DMS153 treated with DMSO at 0.1 percent for 48 hours (cell line): ENCODE results near the gene PAOX.
"Not testable (repeated sequence)": the region's sequence is repeated elsewhere in the genome, so short reads cannot be mapped to it uniquely, and the experiment has no call there.

Source experiments
- DNase-seq: peaks from one replicate; lab custom pipeline; 2025; ENCODE audit not compliant: unreplicated experiment; lab: John Stamatoyannopoulos, UW

The PAOX gene

DNA sequence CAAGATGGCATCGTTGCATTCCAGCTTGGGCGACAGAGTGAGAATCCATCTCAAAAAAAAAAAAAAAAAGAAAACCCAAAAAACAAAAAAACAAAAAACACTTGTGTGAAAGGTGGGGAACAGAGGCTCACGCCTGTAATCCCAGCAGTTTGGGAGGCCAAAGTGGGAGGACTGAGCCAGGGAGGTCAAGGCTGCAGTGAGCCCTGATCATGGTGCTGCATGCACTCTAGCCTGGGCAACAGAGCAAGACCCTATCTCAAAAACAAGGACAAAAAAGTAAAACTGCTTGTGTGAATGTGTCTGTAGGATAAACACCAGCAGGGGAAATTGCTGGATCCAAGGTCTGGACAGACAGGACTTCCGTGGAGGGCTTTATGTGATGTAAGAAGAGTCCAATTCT is 4.5 kb downstream of the PAOX start:
- DNase-seq = no peak

DNA sequence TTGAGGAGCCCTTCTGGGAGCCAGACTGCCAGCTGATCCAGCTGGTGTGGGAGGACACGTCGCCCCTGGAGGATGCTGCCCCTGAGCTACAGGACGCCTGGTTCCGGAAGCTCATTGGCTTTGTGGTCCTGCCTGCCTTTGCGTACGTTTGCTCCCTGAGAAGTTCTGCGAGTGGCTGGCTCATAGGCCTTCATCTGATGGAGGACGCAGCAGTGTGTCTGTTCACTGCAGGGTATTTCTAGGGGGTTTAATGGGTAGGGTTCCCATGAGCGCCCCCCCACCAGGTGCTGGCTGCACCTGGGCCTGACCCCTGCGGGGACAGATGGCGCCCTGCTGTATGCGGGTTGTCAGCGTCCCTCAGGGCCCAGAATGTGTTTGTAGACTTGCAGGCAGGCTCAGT is 5.0 kb downstream of the PAOX start:
- DNase-seq = no peak

DNA sequence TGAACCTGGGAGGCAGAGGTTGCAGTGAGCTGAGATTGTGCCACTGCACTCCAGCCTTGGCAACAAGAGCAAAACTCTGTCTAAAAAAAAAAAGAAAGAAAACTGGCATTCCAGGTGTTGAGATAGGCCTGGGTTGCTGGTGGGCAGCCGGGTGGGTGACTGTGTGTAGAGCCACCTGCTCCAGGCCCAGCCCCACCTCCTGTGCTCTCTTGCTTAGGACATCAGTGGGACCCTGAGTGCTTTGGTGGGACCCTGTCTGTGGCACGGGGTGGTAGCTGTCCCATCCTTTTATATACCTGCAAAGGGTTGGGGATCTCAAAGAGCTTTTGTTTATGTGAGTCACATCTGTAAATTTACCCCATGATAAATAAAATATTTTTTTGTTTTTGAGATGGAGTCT is 6.2 kb downstream of the PAOX start:
- no peak for DNase-seq

DNA sequence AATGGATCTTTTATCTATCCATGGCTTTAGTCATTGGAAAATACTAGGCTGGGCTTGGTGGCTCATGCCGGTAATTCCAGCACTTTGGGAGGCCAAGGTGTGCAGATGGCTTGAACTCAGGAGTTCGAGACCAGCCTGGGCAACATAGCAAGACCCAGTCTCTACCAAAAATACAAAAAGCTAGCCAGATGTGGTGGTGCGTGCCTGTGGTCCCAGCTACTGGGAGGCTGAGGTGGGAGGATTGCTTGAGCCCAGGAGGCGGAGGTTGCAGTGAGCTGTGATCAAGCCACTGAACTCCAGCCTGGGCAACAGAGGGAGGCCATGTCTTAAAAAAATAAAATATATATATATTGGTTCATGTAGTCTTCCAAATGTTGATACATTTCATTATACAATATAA is 7.9 kb downstream of the PAOX start:
- DNase-seq = not testable (repeated sequence)

DNA sequence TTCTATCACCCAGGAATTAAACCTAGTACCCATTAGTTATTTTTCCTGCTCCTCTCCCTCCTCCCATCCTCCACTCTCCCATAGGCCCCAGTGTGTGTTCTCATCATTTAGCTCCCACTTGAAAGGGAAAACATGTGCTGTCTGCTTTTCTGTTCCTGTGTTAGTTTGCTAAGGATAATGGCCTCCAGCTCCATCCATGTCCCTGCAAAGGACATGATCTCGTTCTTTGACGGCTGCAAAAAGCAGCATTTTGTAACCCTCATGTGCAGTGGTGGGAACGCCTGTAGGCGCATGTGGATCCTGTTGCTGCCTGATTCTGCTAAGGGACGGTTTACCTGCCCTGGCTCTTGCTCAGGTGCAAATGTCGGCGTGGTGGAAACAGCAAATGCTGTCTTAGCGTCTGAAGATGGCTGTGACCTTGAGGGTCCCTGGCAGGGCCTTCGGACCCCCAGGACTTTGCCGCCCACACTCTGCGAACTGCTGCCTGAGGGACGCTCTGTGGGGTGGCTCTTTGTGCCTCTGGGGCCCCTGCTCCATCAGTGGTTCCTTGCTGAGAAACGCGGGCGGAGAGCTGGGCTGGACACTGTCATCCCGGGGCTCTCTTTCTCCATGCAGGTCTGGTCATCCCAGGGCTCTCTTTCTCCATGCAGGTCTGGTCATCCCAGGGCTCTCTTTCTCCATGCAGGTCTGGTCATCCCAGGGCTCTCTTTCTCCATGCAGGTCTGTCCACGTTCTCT is 9.3 kb downstream of the PAOX start:
- DNase-seq = no peak

DNA sequence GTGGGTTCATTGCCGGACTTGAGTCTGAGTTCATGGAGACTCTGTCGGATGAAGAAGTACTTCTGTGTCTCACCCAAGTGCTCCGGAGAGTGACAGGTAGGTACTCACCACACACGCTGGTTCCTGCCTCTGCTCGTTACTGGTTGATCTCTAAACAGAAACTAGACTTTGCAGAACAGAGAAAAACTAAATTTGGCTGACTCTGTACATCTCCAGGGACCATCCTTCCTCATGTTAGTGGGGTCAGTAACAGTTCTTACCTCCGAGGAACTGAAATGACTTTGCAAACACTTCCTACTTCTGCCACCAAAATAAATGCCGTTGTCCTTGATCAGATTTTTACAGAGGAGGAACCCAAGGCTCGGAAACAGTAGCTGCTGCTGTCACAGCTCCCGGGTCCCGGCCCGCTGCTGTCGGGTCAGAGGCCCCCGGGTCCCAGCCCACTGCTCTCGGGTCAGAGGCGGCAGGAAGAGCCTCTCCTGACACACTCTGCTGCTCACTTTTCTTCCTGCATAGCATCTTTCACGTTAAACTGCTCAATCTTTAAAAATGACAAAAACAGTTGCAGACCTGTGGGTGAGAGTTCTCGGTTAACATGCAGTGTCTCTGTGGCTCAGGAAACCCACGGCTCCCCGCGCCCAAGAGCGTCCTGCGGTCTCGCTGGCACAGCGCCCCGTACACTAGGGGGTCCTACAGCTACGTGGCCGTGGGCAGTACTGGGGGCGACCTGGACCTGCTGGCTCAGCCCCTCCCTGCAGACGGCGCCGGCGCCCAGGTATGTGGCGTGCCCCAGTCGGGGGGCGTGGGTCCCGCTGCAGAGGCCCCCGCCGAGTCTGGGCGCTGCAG is 10.1 kb downstream of the PAOX start:
- DNase-seq = no peak

DNA sequence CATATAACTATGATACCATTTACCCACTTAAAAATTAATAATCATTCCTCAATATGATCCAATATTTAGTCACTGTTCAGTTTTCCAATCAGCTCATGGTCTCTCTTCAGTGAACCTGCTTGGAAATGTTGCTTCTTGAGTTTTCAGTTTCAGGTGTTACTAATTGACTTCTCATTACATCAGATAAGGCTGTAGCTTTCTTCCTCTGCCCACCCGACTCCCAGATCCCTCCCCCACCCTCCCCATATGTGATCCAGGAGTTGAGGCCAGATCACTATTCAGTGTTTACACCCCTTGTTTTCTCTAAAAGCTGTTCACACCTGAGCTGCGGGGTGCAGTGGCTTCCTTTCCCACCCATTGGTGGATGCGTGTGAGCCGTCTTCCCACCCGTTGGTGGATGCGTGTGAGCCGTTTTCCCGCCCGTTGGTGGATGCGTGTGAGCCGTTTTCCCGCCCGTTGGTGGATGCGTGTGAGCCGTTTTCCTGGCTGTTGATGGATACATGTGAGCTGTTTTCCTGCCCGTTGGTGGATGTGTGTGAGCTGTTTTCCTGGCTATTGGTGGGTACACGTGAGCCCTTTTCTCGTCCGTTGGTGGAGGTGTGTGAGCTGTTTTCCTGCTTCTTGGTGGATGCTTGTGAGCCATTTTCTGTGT is 11.7 kb downstream of the PAOX start:
- no peak for DNase-seq

DNA sequence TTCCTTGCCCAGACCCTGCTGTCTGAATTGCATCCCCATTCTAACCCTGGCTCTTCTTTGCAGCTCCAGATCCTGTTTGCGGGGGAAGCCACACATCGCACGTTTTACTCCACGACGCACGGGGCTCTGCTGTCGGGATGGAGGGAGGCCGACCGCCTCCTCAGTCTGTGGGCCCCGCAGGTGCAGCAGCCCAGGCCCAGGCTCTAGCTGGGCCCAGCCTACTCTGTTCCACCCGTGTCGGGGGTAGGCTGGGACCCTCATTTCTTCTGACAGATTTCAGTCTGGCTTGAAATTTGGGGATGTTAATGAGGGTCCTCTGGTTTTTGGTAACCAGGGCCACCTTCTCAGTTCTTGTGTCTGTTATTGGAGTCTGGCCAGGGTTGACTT is 12.2 kb downstream of the PAOX start:
- no peak for DNase-seq

DNA sequence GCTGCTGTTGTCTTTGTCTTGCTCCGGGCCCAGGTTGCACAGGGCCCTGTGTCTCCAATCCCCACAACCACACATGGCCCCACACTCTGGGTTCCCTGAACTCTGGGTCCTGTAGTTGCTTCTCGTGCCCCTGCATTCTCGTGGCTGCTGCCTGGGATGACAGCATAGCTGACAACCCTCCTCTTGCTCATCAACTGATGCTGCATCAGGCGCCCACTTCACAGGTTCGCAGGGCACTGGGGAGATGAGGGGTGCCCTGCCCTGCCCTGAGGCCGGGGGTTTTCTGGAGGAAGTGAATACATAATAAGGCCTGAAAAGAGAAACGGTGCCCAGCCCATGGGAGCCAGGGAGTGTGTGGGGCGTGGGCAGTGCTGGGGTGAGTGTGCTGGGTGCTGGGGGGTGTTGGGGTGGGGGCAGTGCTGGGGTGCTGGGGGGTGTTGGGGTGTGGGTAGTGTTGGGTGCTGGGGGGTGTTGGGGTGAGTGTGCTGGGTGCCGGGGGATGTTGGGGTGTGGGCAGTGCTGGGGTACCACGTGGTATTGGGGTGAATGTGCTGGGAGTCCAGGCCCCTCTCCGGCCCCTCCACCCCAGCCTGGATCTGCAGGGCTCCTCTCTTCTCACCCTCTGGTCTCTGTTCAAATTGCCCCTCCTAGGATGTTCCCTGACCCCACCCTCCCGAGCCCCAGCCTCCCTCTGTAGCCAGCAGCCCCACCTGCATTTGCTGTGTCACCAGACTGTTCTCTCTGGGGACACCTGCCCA is 12.9 kb downstream of the PAOX start:
- no peak for DNase-seq

DNA sequence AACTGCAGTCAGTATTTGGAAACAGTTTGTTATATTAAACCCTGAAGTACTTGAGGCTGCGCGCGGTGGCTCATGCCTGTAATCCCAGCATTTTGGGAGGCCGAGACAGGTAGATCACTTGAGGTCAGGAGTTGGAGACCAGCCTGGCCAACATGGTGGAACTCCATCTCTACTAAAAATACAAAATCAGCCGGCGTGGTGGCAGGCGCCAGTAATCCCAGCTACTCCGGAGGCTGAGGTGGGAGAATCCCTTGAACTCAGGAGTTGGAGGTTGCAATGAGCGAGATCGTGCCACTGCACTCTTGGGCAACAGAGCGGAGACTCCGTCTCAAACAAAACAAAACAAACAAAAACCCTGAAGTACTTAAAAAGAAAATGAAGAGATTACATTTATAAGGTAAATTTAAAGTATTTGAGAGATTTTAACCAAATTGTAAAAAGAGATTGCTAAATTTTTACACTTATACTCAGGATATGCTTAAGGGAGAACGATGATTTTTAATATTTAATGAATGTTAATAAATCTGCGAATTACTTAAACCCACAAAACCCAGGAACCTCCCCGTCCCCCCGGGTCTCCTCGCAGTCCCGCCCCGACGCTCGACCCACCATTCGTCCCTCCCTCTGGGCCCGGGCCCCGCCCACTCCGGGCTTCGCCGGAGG is 14.5 kb downstream of the PAOX start:
- DNase-seq = no peak

DNA sequence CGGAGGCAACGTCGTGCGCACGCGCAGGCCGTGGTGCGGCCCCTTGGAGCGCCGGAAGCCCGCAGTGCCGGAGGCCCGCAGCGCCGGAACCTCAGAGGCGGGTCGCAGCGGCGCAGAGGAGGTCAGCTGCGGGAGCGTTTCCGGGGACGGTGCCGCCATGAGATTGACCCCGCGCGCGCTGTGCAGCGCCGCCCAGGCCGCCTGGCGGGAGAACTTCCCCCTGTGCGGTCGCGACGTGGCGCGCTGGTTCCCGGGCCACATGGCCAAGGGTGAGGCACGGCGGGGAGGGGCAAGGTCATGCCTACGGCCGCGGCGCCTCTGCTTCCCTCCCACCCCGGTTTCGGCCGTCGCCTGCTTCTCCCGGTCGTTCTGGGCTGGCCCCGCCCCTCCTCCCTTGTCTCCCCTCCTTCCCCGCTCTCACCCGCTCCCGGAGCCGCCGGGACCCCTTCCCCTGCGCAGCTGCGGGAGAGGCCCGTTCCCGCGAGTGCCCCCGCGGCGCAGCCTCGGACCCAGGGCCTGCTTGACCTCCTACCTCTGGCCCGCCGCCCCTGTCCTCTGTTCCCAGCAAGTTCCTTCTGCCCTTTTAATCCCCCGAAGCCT is 15.1 kb downstream of the PAOX start, which contains the start of gene MTG1:
Gene MTG1, plus strand, starts transcription at position 94 of the 600 bp plus-strand sequence. Its CDS starts 64 bp downstream, at position 158.
- DNase-seq = peak; percentile 76

DNA sequence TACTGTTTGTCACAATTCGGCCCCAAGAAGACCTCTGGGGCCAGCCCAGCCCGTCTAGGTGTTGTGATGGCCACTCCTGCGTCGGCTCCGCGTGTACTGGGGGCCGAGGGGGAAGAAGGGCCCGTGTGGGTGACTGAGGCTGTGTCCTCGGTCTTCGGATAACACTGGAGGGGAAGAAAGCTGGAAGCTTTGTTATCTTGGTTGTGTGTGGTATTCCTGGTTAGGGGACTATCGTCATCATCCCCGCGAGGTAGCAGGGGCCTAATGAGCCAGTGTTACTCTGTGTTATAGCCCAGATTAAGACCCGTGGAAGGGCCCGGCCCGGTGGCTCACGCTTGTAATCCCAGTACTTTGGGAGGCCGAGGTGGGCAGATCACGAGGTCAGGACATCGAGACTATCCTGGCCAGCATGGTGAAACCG is 15.7 kb downstream of the PAOX start:
- no peak for DNase-seq

DNA sequence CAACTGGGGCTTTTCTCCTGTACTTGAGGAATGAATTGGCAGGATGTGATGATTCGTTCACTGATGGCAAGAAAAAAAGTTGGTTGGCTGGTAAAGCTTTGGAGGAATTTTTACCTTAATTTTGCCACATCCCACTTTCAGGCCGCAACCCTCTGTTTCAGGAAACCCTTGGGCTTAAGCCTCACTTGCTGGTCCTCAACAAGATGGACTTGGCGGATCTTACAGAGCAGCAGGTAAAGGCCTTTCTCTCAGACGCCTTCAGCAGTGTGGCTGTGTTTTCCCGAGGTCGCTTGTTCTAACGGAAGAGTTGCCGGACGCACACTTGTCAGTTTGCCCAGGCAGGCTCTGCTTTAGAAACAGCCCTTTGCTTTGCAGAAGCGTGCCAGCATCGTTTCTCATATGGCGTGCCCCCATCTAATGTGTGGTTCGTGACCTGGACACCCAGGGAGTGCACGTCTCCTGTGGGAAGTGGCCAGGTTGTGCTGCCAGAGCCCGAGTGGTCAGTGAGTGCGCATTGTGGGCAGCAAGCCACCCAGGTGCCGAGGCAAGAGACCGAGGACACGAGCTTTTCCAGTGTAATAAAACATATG is 17.1 kb downstream of the PAOX start:
- DNase-seq = no peak

DNA sequence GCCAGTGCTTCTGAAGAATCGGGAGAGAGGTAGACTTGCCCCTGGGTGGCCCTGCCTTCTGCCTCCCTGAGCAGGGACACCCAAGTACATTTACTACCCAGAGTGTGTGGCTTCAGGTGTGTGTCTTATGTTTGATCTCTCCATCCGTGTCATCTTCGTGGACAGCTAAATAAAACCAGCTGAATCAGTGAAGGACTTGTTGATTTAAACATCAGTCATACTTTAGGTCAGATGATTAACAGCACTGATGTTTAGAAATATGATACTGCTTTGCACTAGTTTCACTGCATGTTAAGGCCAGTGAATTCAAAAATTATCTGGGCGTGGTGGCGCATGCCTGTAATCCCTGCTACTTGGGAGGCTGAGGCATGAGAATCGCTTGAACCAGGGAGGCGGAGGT is 18.9 kb downstream of the PAOX start:
- no peak for DNase-seq

DNA sequence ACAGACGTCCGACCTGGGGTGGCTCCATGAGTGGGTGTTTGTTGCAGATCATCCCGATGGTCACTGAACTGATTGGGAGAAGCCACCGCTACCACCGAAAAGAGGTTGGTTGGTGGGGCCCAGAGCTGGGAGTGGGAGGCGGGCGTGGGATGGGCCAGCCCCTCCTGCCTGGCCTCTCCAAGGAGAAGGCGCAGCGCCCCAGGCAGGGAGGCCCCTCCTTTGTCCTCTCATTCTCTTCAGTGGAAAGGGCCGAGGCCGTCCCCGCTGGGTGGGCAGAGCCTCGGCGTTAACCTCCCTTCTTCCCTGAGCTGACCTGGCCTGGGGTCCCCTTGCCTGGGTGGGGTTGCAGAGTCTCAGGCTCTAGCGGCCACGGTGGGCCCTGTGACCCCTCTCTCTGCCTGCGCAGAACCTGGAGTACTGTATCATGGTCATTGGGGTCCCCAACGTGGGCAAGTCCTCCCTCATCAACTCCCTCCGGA is 20.1 kb downstream of the PAOX start:
- no peak for DNase-seq

DNA sequence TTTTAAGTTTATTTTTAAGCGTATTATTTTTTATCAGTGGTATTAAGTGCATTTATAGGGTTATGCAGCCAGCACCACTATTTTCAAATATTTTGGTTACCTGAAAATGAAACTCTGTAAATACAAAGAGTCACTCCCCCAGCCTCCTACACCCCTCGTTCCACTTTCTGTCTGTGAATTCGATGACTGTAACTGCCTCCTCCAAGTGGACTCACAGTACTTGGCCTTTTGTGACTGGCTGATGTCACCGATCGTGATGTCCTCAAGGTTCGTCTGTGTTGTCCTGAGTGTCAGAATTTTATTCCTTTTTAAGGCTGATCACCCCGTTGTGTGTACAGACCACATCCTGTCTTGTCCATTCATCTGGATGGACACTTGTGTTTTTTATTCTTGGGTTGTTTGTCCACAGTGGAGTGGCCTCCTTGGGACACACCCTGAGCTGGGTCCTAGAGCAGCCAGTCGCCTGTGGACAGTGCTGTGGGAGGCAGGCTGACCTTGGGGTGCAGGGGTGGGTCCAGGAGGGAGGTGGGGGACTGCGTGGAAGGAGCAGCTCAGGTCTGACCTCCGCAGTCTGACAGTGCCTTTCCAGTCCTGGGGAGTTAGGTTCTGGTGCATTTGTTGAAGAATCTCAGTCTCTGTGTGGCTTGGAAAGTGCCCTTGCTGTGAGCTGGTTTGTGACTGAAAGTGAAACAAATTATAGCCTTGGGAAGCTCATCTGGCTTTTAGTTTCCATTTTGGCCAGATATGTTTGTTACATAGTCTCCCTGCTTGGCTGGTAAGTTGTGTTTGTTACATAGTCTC is 21.8 kb downstream of the PAOX start:
- DNase-seq = no peak

DNA sequence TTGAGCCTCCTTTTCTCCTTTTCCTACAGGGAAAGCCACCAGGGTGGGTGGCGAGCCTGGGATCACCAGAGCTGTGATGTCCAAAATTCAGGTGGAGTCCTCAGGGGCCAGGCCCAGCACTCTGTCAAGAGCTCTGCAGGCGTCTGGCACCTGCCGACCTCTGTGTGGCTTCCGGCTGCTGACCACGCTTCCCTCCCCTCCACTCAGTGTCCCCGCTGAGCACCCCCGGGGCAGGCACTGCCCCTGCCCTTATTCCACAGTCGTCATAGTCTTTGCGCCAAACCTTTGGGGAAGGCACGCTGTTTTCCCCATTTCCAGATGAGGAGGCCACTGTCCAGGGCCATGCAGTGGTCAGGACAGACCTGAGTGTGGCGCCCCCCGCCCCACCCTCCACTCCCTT is 22.4 kb downstream of the PAOX start:
- no peak for DNase-seq

DNA sequence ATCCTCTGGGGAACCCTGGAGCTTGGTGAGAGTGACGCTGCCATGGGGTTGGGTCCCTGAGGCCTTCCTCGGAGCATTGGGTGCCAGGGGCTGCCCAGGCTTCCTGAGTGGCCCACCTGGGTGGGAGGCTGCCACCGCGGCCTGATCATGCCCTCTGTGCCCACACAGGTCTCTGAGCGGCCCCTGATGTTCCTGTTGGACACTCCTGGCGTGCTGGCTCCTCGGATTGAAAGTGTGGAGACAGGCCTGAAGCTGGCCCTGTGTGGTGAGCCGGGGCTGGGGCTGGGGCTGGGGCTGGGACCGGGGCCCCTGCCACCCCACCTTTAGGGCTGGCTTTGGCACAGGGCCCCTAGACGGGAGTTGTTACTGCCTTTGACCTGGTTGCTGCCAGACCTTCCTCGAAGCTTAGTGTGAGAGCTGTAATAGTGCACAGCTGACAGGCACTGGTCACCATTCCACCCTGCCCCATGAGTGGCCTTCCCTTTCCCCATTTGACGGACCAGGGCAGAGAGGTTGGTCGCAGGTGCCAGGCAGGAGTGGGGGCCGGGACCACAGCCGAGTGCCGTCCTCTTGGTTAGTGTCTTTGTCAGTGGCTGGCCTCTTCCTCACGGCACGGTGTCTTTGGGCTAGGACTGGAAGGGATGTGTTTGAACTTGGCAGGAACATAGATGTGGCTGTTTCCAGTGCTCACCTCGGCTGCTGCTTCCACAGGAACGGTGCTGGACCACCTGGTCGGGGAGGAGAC is 23.1 kb downstream of the PAOX start:
- no peak for DNase-seq
